Activated T-helper 1 cell treated with anti-CD3 and anti-CD28 coated beads, Interleukin-2, amount 50 U/mL, for 16 hours (primary cell): ENCODE measurements around the gene HS3ST5.
"Not testable (repeated sequence)": the region's sequence is repeated elsewhere in the genome, so short reads cannot be mapped to it uniquely, and the experiment has no call there.

Source experiments
- DNase-seq, 2 donors: peaks; one replicate each; pipeline ENCODE4 v3.0.0-alpha.2; 2020; ENCODE audit warnings: low read depth in 1 of 2, low spot score in 1 of 2

The HS3ST5 gene

GRCh38 chr6:114277220-114277619 is 65.6 kb downstream of the HS3ST5 start:
- DNase-seq = no peak

- no peak for DNase-seq
These were observed 66.0 kb downstream of the HS3ST5 start for GRCh38 chr6:114276783-114277182.

- no peak for DNase-seq
These were observed 68.0 kb downstream of the HS3ST5 start for GRCh38 chr6:114274836-114275235.

- DNase-seq = no peak
These were observed 70.2 kb downstream of the HS3ST5 start for GRCh38 chr6:114272582-114272981.

GRCh38 chr6:114271405-114271804 is 71.4 kb downstream of the HS3ST5 start:
- DNase-seq = no peak

- DNase-seq = no peak
These were observed 74.9 kb downstream of the HS3ST5 start for GRCh38 chr6:114267897-114268296.

GRCh38 chr6:114260810-114261209 is 82.0 kb downstream of the HS3ST5 start:
- DNase-seq = no peak

GRCh38 chr6:114258376-114258775 is 84.4 kb downstream of the HS3ST5 start:
- no peak for DNase-seq

- no peak for DNase-seq
These were observed 89.4 kb downstream of the HS3ST5 start for GRCh38 chr6:114253431-114253830.

GRCh38 chr6:114249522-114249921 is 93.3 kb downstream of the HS3ST5 start:
- DNase-seq = no peak

- DNase-seq = no peak
These were observed 95.7 kb downstream of the HS3ST5 start for GRCh38 chr6:114247101-114247500.

- DNase-seq = no peak
These were observed 102.0 kb downstream of the HS3ST5 start for GRCh38 chr6:114240796-114241195.

- no peak for DNase-seq
These were observed 114.1 kb downstream of the HS3ST5 start for GRCh38 chr6:114228675-114229074.

- DNase-seq = no peak
These were observed 114.8 kb downstream of the HS3ST5 start for GRCh38 chr6:114227944-114228468.

- no peak for DNase-seq
These were observed 122.6 kb downstream of the HS3ST5 start for GRCh38 chr6:114220241-114220640.

GRCh38 chr6:114218437-114219340 is 124.1 kb downstream of the HS3ST5 start:
- DNase-seq = no peak

- not testable (repeated sequence) for DNase-seq
These were observed 124.8 kb downstream of the HS3ST5 start for GRCh38 chr6:114217996-114218395.

GRCh38 chr6:114216789-114217467 is 125.9 kb downstream of the HS3ST5 start:
- DNase-seq = no peak

- no peak for DNase-seq
These were observed 132.4 kb downstream of the HS3ST5 start for GRCh38 chr6:114210467-114210866.

GRCh38 chr6:114203460-114203859 is 139.4 kb downstream of the HS3ST5 start:
- DNase-seq = no peak

- no peak for DNase-seq
These were observed 140.4 kb downstream of the HS3ST5 start for GRCh38 chr6:114202389-114202788.

- DNase-seq = no peak
These were observed 141.9 kb downstream of the HS3ST5 start for GRCh38 chr6:114200891-114201290.
